Spleen (tissue), 11 donors: ENCODE measurements around the gene GABBR2. TPM values are rescaled to one million over a fixed set of nuclear protein-coding genes. Genes with fewer than 3 reads are reported as not detected.

ENCODE experiments used
- DNase-seq: peaks from one replicate; pipeline ENCODE4 v3.0.0-alpha.2; 2020
- H3K27ac ChIP-seq, 8 donors: fragments of 200-600 bp; sonication (generic) in 7 of 8; 1 replicate in 4 of 8; 2 replicates in 4 of 8; pipeline versions ENCODE4 v1.5.0 to v1.8.0; 2016 to 2021; ENCODE audit warnings: inconsistent platforms in 4 of 8, mild to moderate bottlenecking in 4 of 8, moderate library complexity in 1 of 8
- H3K27me3 ChIP-seq, 7 donors: fragments of 200-600 bp; sonication (generic) in 6 of 7; replicated peaks in 1 of 7; 1 replicate in 4 of 7; 2 replicates in 3 of 7; pipeline versions ENCODE4 v1.5.0 to v1.8.0; 2016 to 2021; ENCODE audit warnings: inconsistent platforms in 3 of 7, mild to moderate bottlenecking in 1 of 7
- H3K36me3 ChIP-seq, 6 donors: fragments of 200-600 bp; sonication (generic) in 5 of 6; 1 replicate in 4 of 6; 2 replicates in 2 of 6; pipeline versions ENCODE4 v1.5.0 to v1.8.0; 2016 to 2021; ENCODE audit warnings: inconsistent platforms in 2 of 6
- H3K4me1 ChIP-seq, 6 donors: fragments of 200-600 bp; sonication (generic) in 5 of 6; 1 replicate in 3 of 6; 2 replicates in 3 of 6; pipeline versions ENCODE4 v1.5.0 to v1.8.0; 2016 to 2021; ENCODE audit warnings: inconsistent platforms in 3 of 6
- H3K4me3 ChIP-seq, 8 donors: fragments of 200-600 bp; sonication (generic) in 7 of 8; 1 replicate in 4 of 8; 2 replicates in 4 of 8; pipeline versions ENCODE4 v1.5.0 to v1.8.0; 2016 to 2021; ENCODE audit warnings: inconsistent platforms in 4 of 8, mild to moderate bottlenecking in 4 of 8, moderate library complexity in 2 of 8
- H3K9me3 ChIP-seq, 8 donors: fragments of 200-600 bp; sonication (generic) in 7 of 8; 1 replicate in 4 of 8; 2 replicates in 4 of 8; pipeline versions ENCODE4 v1.5.0 to v1.8.0; 2016 to 2021; ENCODE audit warnings: inconsistent platforms in 4 of 8
- CTCF ChIP-seq, 11 experiments: fragments of 200-600 bp in 7 of 11; fragments of 450-650 bp in 4 of 11; sonication (generic) in 4 of 11; IDR thresholded peaks in 8 of 11; conservative IDR thresholded peaks in 3 of 11; 1 replicate in 7 of 11; 2 replicates in 4 of 11; pipeline versions ENCODE4 v1.4.0 to v1.8.0; 2016 to 2021; ENCODE audit warnings: antibody characterized with exemption in 11 of 11, inconsistent platforms in 4 of 11, mild to moderate bottlenecking in 1 of 11
- POLR2A ChIP-seq, 3 donors: fragments of 450-650 bp; IDR thresholded peaks; one replicate each; pipeline ENCODE4 v1.5.1; 2017; ENCODE audit warnings: antibody characterized with exemption in 3 of 3, mild to moderate bottlenecking in 1 of 3
- POLR2AphosphoS5 ChIP-seq, 3 donors: sonication (generic); formaldehyde crosslinking; IDR thresholded peaks; one replicate each; pipeline ENCODE4 v1.5.1; 2017; ENCODE audit warnings: antibody characterized with exemption in 3 of 3
- WGBS, 5 donors: extraction: QIAGEN DNeasy Blood & Tissue Kit in 3 of 5; methylation state at CpG; one replicate each; pipeline versions ENCODE4 v1.1.5 to v1.1.7; 2013 to 2018; 5-methylcytosine and 5-hydroxymethylcytosine counted together
- intact Hi-C: fragments of 100-400 bp; cut with DNase I; formaldehyde crosslinking; loops from one replicate; pipeline ENCODE4 v1.15.0; 2023; ENCODE audit warnings: low total_unique reads
- polyA plus RNA-seq, 3 donors: library from polyadenylated mRNA; stranded (reverse); fragments of 200-250 nt; gene quantifications; one replicate each; pipeline ENCODE4 v1.2.1, GENCODE V29; 2013
- total RNA-seq, 7 donors: library from RNA; depleted of rRNA in 3 of 7; stranded (reverse); fragments of >200 nt in 3 of 7; fragmentation: NEBNext Ultra II Directional in 4 of 7; extraction: Animal tissue kit (Norgen Biotek cat#: 25700) in 4 of 7; gene quantifications; one replicate each; pipeline versions ENCODE4 v1.1.0 to v1.2.1, GENCODE V29; 2016 to 2021
- donor health status: healthy with polysubstance abuse.
- donor health status: DM: no; HTN: no; CAD: no; lungs with moderate emphysema.
- donor health status: DM: no; HTN: no; CAD: no.
- donor health status: Bipolar disorder and iron deficiency.
- donor health status: healthy.
- donor health status: DM: no; HTN: no; CAD: no.
- donor health status: DM: yes; HTN: yes; CAD: no.

The GABBR2 gene
- total and polyA plus RNA-seq, 10 donors, result 0.03 to 0.32 (median 0.07) TPM; not detected in 7

- no peak for DNase-seq
- Histone ChIP-seq H3K27me3 (peaks cover 0 to 20% (median 0%) of the 10 kb centered on the region in 7 donors), H3K9me3 (no peaks in the 10 kb centered on the region), H3K4me3 (no peak overlapping the region), H3K36me3 (no peaks in the 10 kb centered on the region), H3K4me1 (no peaks in the 10 kb centered on the region), H3K27ac (no peak overlapping the region)
- intact Hi-C loops, result no loop called here
- no peak for TF ChIP-seq POLR2AphosphoS5 (IDR thresholded peaks at IDR 0.05)
- 91 to 100% (median 95%) methylated on average over 2 to 6 of the region's 6 CpGs for WGBS, 5 donors
Observed at GRCh38 chr9:98506422-98507054, 202.2 kb downstream of the GABBR2 start.

DNA sequence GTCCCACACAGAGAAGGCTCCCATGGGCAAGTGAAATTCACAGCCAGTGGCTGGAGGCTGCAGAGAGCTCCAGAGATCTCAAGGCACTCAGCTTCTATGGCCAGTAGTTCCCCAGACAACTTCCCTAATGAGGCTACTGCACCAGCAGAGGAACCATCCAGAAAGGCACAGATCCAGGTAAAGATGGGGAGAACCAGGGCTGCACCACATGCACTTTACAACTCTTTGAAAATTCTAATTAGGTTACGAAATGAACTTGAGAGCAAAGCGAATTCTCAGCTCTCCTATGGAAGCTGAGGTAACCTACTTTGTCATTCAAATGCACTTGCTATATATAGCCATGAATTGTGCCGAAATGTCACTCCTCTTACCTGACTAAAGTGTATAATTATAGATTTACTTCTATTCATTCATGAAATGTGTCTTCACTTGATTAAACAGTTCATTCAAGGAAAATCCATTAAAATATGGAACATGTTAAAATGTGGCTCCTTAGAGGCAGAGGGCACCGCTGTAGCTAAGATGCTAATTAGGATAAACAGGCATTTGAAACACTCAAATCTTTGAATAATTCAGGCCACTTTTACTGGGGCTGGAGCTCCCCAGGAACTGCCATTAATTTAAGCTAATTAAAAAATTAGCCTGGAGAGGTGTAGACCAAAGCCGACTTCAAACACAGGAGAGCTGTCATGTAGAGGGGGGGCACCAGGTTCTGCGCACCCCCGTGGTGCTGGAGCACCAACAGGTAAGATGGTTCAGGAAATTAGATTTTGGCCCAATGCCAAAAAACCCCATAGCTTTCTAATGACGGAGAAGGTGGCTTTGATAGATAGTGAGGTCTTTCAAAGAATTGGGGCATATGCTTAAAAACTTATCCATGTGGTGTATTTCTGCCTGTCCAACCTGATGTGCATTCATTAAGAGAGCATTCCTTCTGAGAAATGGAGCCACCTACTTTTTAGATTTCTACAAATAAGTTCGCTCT, 204.1 kb downstream of the GABBR2 start:
- intact Hi-C loops, result no loop called here
- peaks cover 0 to 25% (median 0%) of the 10 kb centered on the region in 7 donors for H3K27me3 ChIP-seq
- no peak overlapping the region for H3K27ac ChIP-seq
- no peaks in the 10 kb centered on the region for H3K36me3 ChIP-seq
- 71 to 76% (median 74%) methylated on average over 9 of the region's 9 CpGs for WGBS, 5 donors
- no peak for TF ChIP-seq POLR2A (IDR thresholded peaks at IDR 0.05)
- TF ChIP-seq CTCF (IDR thresholded peaks at IDR 0.05 in 8 of 11, conservative IDR thresholded peaks at IDR 0.05 in 3 of 11), result no peak
- TF ChIP-seq POLR2AphosphoS5 (IDR thresholded peaks at IDR 0.05), result no peak
- H3K4me3 ChIP-seq, result no peak overlapping the region
- DNase-seq, result no peak
- H3K9me3 ChIP-seq, result no peaks in the 10 kb centered on the region
- no peaks in the 10 kb centered on the region for H3K4me1 ChIP-seq

GRCh38 chr9:98503867-98504266, 204.9 kb downstream of the GABBR2 start:
- 69 to 91% (median 79%) methylated on average over 2 of the region's 2 CpGs for WGBS, 5 donors
- no peaks in the 10 kb centered on the region for H3K4me1 ChIP-seq
- peaks cover 0 to 25% (median 0%) of the 10 kb centered on the region in 7 donors for H3K27me3 ChIP-seq
- intact Hi-C loops, result no loop called here
- no peak for DNase-seq
- TF ChIP-seq CTCF (IDR thresholded peaks at IDR 0.05 in 8 of 11, conservative IDR thresholded peaks at IDR 0.05 in 3 of 11), result no peak
- TF ChIP-seq POLR2A (IDR thresholded peaks at IDR 0.05), result no peak
- TF ChIP-seq POLR2AphosphoS5 (IDR thresholded peaks at IDR 0.05), result no peak
- H3K36me3 ChIP-seq, result no peaks in the 10 kb centered on the region
- H3K9me3 ChIP-seq, result no peaks in the 10 kb centered on the region
- H3K27ac ChIP-seq, result no peak overlapping the region
- H3K4me3 ChIP-seq, result no peak overlapping the region

GRCh38 chr9:98502976-98503325, 205.8 kb downstream of the GABBR2 start:
- Histone ChIP-seq H3K4me3 (no peak overlapping the region), H3K27me3 (peaks cover 0 to 25% (median 0%) of the 10 kb centered on the region in 7 donors), H3K9me3 (no peaks in the 10 kb centered on the region), H3K36me3 (no peaks in the 10 kb centered on the region), H3K27ac (no peak overlapping the region), H3K4me1 (no peaks in the 10 kb centered on the region)
- no peak for TF ChIP-seq POLR2AphosphoS5 (IDR thresholded peaks at IDR 0.05)
- TF ChIP-seq CTCF (IDR thresholded peaks at IDR 0.05 in 8 of 11, conservative IDR thresholded peaks at IDR 0.05 in 3 of 11), result no peak
- TF ChIP-seq POLR2A (IDR thresholded peaks at IDR 0.05), result no peak
- WGBS, 5 donors, result 43 to 78% (median 69%) methylated on average over 5 of the region's 5 CpGs
- intact Hi-C loops, result no loop called here
- no peak for DNase-seq
